PFSK-1 (cell line): ENCODE data around the gene DCK.

Experiments used
- FOXP2 ChIP-seq: optimal IDR thresholded peaks from 2 replicates; pipeline ENCODE3; 2011; ENCODE audit warnings: borderline replicate concordance, control low read depth, inconsistent platforms; ENCODE audit not compliant: insufficient read depth; ENCODE audit errors: extremely low read length, extremely low read depth
- POLR2AphosphoS5 ChIP-seq: IDR thresholded peaks from 2 replicates; pipeline ENCODE4 v1.6.1; 2012; ENCODE audit warnings: low read depth, mild to moderate bottlenecking, control low read depth, low read length, moderate library complexity
- SIN3A ChIP-seq: IDR thresholded peaks from 2 replicates; pipeline ENCODE4 v1.6.1; 2012; ENCODE audit warnings: mild to moderate bottlenecking, low read length, moderate library complexity, borderline replicate concordance; ENCODE audit not compliant: insufficient read depth
- TAF1 ChIP-seq: IDR thresholded peaks from 2 replicates; pipeline ENCODE4 v1.6.1; 2012; ENCODE audit warnings: low read length, control low read depth, borderline replicate concordance; ENCODE audit not compliant: insufficient read depth
- TF ChIP-seq, protein P1 (sequence below), 2 experiments: IDR thresholded peaks; 2 replicates each; pipeline versions ENCODE4 v1.6.1 to v1.8.0; 2011 to 2012; ENCODE audit warnings: low read depth in 2 of 2, low read length in 2 of 2, control low read depth in 1 of 2, inconsistent platforms in 1 of 2, mild to moderate bottlenecking in 1 of 2, moderate library complexity in 1 of 2; ENCODE audit not compliant: insufficient read depth in 1 of 2

DNA sequence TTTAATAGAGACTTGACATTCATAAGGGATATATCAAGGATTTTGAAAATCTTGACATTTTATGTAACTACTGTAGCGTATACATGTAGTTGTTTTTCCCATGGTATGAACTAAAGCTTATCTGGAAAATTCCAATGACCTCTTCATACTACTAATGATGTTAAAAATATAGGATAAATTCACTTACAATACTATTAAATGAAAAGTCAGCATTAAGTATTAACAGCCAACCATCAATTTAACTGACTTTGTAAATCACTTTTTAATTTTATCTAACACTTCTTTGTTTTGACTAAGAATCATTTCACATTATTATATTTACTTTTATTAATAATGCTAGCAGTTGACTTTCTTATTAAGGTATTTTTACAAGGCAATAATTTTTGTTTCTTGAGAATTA lies 34.2 kb downstream of the DCK start:
- no peak for TF ChIP-seq POLR2AphosphoS5
- TF ChIP-seq SIN3A, result no peak
- TF ChIP-seq, protein P1, sequence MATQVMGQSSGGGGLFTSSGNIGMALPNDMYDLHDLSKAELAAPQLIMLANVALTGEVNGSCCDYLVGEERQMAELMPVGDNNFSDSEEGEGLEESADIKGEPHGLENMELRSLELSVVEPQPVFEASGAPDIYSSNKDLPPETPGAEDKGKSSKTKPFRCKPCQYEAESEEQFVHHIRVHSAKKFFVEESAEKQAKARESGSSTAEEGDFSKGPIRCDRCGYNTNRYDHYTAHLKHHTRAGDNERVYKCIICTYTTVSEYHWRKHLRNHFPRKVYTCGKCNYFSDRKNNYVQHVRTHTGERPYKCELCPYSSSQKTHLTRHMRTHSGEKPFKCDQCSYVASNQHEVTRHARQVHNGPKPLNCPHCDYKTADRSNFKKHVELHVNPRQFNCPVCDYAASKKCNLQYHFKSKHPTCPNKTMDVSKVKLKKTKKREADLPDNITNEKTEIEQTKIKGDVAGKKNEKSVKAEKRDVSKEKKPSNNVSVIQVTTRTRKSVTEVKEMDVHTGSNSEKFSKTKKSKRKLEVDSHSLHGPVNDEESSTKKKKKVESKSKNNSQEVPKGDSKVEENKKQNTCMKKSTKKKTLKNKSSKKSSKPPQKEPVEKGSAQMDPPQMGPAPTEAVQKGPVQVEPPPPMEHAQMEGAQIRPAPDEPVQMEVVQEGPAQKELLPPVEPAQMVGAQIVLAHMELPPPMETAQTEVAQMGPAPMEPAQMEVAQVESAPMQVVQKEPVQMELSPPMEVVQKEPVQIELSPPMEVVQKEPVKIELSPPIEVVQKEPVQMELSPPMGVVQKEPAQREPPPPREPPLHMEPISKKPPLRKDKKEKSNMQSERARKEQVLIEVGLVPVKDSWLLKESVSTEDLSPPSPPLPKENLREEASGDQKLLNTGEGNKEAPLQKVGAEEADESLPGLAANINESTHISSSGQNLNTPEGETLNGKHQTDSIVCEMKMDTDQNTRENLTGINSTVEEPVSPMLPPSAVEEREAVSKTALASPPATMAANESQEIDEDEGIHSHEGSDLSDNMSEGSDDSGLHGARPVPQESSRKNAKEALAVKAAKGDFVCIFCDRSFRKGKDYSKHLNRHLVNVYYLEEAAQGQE (IDR thresholded peaks at IDR 0.05; ENCODE audit: insufficient read depth in 1 of 2, low read depth in 2 of 2, low read length in 2 of 2), result no peak
- TF ChIP-seq FOXP2, result no peak
- TF ChIP-seq TAF1, result no peak
